Neutrophil (primary cell): ENCODE measurements around the gene IRAK1.
A peak's percentile ranks its signal among the peaks of the same experiment; 100 is the strongest.

Source experiments
- H3K27ac ChIP-seq: fragments of 200-600 bp; sonication (generic); 2 replicates; pipeline ENCODE4 v1.5.1; 2016; ENCODE audit warnings: mild to moderate bottlenecking, moderate library complexity
- H3K27me3 ChIP-seq: fragments of 200-600 bp; sonication (generic); 2 replicates; pipeline ENCODE4 v1.6.0; 2016; ENCODE audit warnings: mild to moderate bottlenecking
- H3K36me3 ChIP-seq: fragments of 200-600 bp; sonication (generic); 2 replicates; pipeline ENCODE4 v1.5.1; 2017
- H3K4me1 ChIP-seq, 2 experiments: fragments of 200-600 bp in 1 of 2; sonication (generic) in 1 of 2; 1 replicate in 1 of 2; 2 replicates in 1 of 2; pipeline versions ENCODE4 v1.5.1 to v1.6.1; 2013 to 2016; ENCODE audit warnings: low read depth in 1 of 2, low read length in 1 of 2, mild to moderate bottlenecking in 1 of 2, moderate library complexity in 1 of 2; ENCODE audit not compliant: control insufficient read depth in 1 of 2, insufficient read depth in 1 of 2
- H3K4me3 ChIP-seq, 2 experiments: fragments of 200-600 bp in 1 of 2; sonication (generic) in 1 of 2; 1 replicate in 1 of 2; 2 replicates in 1 of 2; pipeline ENCODE4 v1.5.1; 2013 to 2016; ENCODE audit warnings: low read depth in 1 of 2, low read length in 1 of 2, mild to moderate bottlenecking in 1 of 2, moderate library complexity in 1 of 2
- H3K9me3 ChIP-seq: fragments of 200-600 bp; sonication (generic); 2 replicates; pipeline ENCODE4 v1.5.1; 2016
- TF ChIP-seq, protein P1 (sequence below): fragments of 200-600 bp; sonication (generic); IDR thresholded peaks from 2 replicates; pipeline ENCODE4 v1.5.1; 2016; ENCODE audit warnings: antibody characterized with exemption

IRAK1 gene

GRCh38 chrX:153968754-153969124 lies 51.0 kb downstream of the IRAK1 start:
- peak overlapping the region in 1 of 2 experiments; percentile 99 for H3K4me3 ChIP-seq
- TF ChIP-seq, protein P1, sequence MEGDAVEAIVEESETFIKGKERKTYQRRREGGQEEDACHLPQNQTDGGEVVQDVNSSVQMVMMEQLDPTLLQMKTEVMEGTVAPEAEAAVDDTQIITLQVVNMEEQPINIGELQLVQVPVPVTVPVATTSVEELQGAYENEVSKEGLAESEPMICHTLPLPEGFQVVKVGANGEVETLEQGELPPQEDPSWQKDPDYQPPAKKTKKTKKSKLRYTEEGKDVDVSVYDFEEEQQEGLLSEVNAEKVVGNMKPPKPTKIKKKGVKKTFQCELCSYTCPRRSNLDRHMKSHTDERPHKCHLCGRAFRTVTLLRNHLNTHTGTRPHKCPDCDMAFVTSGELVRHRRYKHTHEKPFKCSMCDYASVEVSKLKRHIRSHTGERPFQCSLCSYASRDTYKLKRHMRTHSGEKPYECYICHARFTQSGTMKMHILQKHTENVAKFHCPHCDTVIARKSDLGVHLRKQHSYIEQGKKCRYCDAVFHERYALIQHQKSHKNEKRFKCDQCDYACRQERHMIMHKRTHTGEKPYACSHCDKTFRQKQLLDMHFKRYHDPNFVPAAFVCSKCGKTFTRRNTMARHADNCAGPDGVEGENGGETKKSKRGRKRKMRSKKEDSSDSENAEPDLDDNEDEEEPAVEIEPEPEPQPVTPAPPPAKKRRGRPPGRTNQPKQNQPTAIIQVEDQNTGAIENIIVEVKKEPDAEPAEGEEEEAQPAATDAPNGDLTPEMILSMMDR, result no peak
- H3K9me3 ChIP-seq, result no peaks in the 10 kb centered on the region
- peaks cover 55 to 58% of the 10 kb centered on the region in 2 experiments for H3K4me1 ChIP-seq
- no peaks in the 10 kb centered on the region for H3K27me3 ChIP-seq
- peak overlapping the region; percentile 99 for H3K27ac ChIP-seq
- H3K36me3 ChIP-seq, result no peaks in the 10 kb centered on the region

DNA sequence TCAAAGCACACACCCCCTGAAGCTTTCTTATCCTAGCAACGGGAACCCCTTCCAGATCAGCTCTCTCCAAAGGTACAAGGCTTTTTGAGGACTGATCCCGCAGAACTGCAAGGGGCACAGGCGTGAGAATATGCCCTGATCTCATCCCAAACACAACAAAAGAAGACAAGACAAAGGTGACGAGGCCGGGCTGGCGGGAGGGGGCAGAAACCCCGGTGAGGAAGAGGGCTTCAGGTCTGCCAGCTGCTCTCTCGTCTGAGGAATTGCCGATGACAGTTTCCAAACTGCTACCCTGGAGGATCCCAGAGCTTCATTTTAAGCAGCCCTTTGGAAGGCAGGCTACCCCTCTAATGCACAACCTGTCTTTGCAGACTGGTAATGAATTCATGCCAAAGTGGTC lies 51.4 kb downstream of the IRAK1 start:
- Histone ChIP-seq H3K4me3 (peak overlapping the region in 1 of 2 experiments; percentile 99), H3K27me3 (no peaks in the 10 kb centered on the region), H3K36me3 (no peaks in the 10 kb centered on the region), H3K27ac (peak overlapping the region; percentile 99), H3K4me1 (peaks cover 50 to 53% of the 10 kb centered on the region in 2 experiments), H3K9me3 (no peaks in the 10 kb centered on the region)
- TF ChIP-seq, protein P1, result no peak

GRCh38 chrX:153967536-153968224 lies 52.0 kb downstream of the IRAK1 start:
- H3K27ac ChIP-seq, result peak overlapping the region; percentile 99
- H3K27me3 ChIP-seq, result no peaks in the 10 kb centered on the region
- no peaks in the 10 kb centered on the region for H3K9me3 ChIP-seq
- TF ChIP-seq, protein P1, result no peak
- H3K36me3 ChIP-seq, result no peaks in the 10 kb centered on the region
- H3K4me1 ChIP-seq, result peaks cover 48 to 49% of the 10 kb centered on the region in 2 experiments
- H3K4me3 ChIP-seq, result peak overlapping the region; percentile 14 to 99

- peaks cover under 1% of the 10 kb centered on the region for H3K36me3 ChIP-seq
- H3K27ac ChIP-seq, result peak overlapping the region; percentile 99
- no peaks in the 10 kb centered on the region for H3K27me3 ChIP-seq
- H3K4me3 ChIP-seq, result peak overlapping the region; percentile 14 to 99
- no peaks in the 10 kb centered on the region for H3K9me3 ChIP-seq
- peaks cover 48 to 49% of the 10 kb centered on the region in 2 experiments for H3K4me1 ChIP-seq
- TF ChIP-seq, protein P1, result no peak
Observed at GRCh38 chrX:153966841-153967535, 52.7 kb downstream of the IRAK1 start.

DNA sequence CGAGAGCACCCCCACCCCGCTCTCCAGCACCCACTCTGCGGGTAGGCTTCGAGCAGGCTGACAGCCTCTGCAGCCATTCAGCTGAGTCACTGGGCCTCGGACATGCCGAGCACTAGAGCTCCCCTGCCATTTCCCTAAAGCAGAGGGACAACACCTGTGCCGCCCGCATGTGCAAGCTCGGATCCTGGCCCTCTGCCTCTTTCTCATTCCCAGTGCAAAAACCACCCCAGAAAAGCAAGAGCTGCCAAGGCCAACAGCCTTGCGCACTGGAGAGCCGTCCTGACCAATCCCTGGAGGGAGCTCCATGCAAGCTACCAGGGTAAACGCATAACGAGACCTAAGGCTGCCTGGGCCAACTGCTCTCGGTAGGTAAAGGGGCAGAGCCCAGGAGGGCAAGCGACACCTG lies 53.4 kb downstream of the IRAK1 start:
- Histone ChIP-seq H3K27me3 (no peaks in the 10 kb centered on the region), H3K4me1 (peaks cover 48 to 49% of the 10 kb centered on the region in 2 experiments), H3K4me3 (no peak overlapping the region), H3K9me3 (no peaks in the 10 kb centered on the region), H3K36me3 (peaks cover 8% of the 10 kb centered on the region), H3K27ac (peak overlapping the region; percentile 99)
- TF ChIP-seq, protein P1, result no peak
